Purkinje cell (primary cell): ENCODE data around the gene MSMO1. TPM values are rescaled to one million over a fixed set of nuclear protein-coding genes. Genes with fewer than 3 reads are reported as not detected.

Experiments used
- polyA plus RNA-seq: library from polyadenylated mRNA; unstranded; fragments of >200 nt; fragmentation: Nextera tagmentation; gene quantifications from 2 replicates; pipeline ENCODE4 v1.2.1, GENCODE V29; 2014

The MSMO1 gene
- polyA plus RNA-seq = 63.7 and 100 TPM in 2 replicates

GRCh38 chr4:165327211-165328100 lies at the start of gene MSMO1:
MSMO1 (plus strand) TSS chr4:165327669; CDS start chr4:165333371, 5,702 bp downstream.

DNA sequence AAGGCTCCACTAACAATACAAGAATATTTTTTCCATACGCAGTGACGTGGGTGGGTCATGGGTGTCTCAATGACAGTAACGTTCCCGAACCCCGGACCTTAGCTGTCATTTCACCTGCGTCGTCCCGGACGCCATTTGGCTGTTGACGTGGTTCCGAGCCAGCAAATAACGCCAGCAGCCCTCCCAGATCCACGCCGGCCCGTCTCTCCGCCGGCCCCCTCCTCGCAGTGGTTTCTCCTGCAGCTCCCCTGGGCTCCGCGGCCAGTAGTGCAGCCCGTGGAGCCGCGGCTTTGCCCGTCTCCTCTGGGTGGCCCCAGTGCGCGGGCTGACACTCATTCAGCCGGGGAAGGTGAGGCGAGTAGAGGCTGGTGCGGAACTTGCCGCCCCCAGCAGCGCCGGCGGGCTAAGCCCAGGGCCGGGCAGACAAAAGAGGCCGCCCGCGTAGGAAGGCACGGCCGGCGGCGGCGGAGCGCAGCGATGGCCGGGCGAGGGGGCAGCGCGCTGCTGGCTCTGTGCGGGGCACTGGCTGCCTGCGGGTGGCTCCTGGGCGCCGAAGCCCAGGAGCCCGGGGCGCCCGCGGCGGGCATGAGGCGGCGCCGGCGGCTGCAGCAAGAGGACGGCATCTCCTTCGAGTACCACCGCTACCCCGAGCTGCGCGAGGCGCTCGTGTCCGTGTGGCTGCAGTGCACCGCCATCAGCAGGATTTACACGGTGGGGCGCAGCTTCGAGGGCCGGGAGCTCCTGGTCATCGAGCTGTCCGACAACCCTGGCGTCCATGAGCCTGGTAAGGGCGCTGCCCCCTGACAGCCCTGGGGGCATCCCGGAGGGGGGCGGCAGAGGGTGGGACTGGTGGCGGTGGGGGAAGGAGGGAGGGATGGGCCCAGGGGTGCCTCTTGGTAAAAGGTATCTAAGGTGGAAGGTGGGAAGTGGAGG lies 51.5 kb downstream of the MSMO1 start, which contains the start of gene CPE:
Gene CPE, plus strand, starts transcription at position 264 of the 933 bp plus-strand sequence. Its CDS starts 214 bp downstream, at position 478.

Other genes with a start within 250 kb of the MSMO1 start
- gene TMEM192, start 214.8 kb upstream of the MSMO1 start, polyA plus RNA-seq = 27.4 and 39.0 TPM in 2 replicates
- 40.3 and 58.4 TPM in 2 replicates for gene KLHL2, start 120.1 kb upstream of the MSMO1 start, polyA plus RNA-seq
- 852 and 876 TPM in 2 replicates for gene CPE, start 51.3 kb downstream of the MSMO1 start, polyA plus RNA-seq